HG03196 (cell line): ENCODE results near the gene TOB1.
A peak's percentile ranks its signal among the peaks of the same experiment; 100 is the strongest.

Experiments
- ATAC-seq: cut with Tn5 transposase; IDR thresholded peaks from one replicate; pipeline ENCODE4 v1.9.1; 2021; ENCODE audit not compliant: unreplicated experiment

Gene TOB1

GRCh38 chr17:50866261-50866949, at the start of gene TOB1:
Gene TOB1, minus strand, starts transcription at chr17:50866354. Its CDS starts 2,337 bp downstream, at chr17:50864017.
- ATAC-seq: peak; percentile 62

- no peak for ATAC-seq
Measured at GRCh38 chr17:50914505-50915063, 48.4 kb upstream of the TOB1 start.

- ATAC-seq: no peak
Measured at GRCh38 chr17:50913120-50913519, 47.0 kb upstream of the TOB1 start.

- no peak for ATAC-seq
Measured at GRCh38 chr17:50911890-50912289, 45.7 kb upstream of the TOB1 start.

GRCh38 chr17:50911450-50911849, 45.3 kb upstream of the TOB1 start:
- no peak for ATAC-seq

- no peak for ATAC-seq
Measured at GRCh38 chr17:50909765-50910605, 43.8 kb upstream of the TOB1 start.

GRCh38 chr17:50908860-50909764, 43.0 kb upstream of the TOB1 start:
- no peak for ATAC-seq

- ATAC-seq: no peak
Measured at GRCh38 chr17:50908140-50908859, 42.1 kb upstream of the TOB1 start.

- ATAC-seq: no peak
Measured at GRCh38 chr17:50906443-50906842, 40.3 kb upstream of the TOB1 start.

- ATAC-seq: no peak
Measured at GRCh38 chr17:50905460-50905803, 39.3 kb upstream of the TOB1 start.

- ATAC-seq: no peak
Measured at GRCh38 chr17:50904518-50905459, 38.6 kb upstream of the TOB1 start.

- no peak for ATAC-seq
Measured at GRCh38 chr17:50903604-50904517, 37.7 kb upstream of the TOB1 start.

- ATAC-seq: no peak
Measured at GRCh38 chr17:50902372-50903353, 36.5 kb upstream of the TOB1 start.

- no peak for ATAC-seq
Measured at GRCh38 chr17:50900383-50900892, 34.3 kb upstream of the TOB1 start.

GRCh38 chr17:50899559-50900319, 33.6 kb upstream of the TOB1 start:
- no peak for ATAC-seq

- no peak for ATAC-seq
Measured at GRCh38 chr17:50899005-50899460, 32.9 kb upstream of the TOB1 start.
